GM12801 (cell line): ENCODE measurements around the gene C2CD2L.

Experiments used
- TF ChIP-seq, protein P1 (sequence below): IDR thresholded peaks from one replicate; pipeline ENCODE4 v1.5.1; 2011; ENCODE audit warnings: control low read depth; ENCODE audit not compliant: insufficient read length; ENCODE audit errors: extremely low read depth

C2CD2L gene

DNA sequence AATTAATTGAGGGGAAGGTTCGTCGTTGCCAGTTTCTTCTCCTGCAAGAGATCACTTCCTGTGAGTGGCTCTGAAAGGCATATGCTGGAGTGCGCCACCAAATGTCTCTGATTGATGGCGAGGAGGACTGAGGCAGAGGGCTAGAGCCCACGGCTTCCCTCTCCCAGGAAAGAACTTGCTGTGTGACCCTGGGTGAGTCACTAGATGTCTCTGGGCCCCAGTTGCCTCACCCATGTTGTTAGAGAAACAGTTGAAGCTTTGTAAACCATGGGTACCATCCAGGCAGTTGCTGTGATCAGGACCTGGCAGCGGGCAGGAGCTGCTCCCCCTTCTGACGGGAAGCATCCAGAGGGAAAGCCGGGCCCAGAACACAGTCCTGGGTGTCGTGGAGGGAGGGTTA, 44.9 kb downstream of the C2CD2L start:
- TF ChIP-seq, protein P1, sequence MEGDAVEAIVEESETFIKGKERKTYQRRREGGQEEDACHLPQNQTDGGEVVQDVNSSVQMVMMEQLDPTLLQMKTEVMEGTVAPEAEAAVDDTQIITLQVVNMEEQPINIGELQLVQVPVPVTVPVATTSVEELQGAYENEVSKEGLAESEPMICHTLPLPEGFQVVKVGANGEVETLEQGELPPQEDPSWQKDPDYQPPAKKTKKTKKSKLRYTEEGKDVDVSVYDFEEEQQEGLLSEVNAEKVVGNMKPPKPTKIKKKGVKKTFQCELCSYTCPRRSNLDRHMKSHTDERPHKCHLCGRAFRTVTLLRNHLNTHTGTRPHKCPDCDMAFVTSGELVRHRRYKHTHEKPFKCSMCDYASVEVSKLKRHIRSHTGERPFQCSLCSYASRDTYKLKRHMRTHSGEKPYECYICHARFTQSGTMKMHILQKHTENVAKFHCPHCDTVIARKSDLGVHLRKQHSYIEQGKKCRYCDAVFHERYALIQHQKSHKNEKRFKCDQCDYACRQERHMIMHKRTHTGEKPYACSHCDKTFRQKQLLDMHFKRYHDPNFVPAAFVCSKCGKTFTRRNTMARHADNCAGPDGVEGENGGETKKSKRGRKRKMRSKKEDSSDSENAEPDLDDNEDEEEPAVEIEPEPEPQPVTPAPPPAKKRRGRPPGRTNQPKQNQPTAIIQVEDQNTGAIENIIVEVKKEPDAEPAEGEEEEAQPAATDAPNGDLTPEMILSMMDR, result no peak

DNA sequence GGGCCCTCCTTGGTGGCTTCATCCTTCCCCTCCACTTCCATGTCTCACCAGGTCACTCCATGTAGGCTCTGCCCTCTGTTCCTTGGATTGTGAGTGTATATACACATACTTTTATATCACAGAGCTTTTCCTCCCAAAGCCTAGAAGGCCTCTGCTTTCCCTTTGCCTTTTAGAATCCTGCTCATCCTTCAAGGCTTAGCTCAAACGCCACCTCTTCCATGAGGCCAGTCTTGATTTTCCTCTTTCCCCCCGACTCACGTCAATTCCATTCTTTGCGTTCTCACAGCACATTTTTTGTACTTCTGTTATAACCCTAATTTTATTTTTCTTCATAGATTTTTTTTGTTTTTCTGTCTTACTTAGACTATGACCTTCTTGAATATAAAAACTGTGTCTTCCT, 45.5 kb downstream of the C2CD2L start:
- TF ChIP-seq, protein P1, result no peak

DNA sequence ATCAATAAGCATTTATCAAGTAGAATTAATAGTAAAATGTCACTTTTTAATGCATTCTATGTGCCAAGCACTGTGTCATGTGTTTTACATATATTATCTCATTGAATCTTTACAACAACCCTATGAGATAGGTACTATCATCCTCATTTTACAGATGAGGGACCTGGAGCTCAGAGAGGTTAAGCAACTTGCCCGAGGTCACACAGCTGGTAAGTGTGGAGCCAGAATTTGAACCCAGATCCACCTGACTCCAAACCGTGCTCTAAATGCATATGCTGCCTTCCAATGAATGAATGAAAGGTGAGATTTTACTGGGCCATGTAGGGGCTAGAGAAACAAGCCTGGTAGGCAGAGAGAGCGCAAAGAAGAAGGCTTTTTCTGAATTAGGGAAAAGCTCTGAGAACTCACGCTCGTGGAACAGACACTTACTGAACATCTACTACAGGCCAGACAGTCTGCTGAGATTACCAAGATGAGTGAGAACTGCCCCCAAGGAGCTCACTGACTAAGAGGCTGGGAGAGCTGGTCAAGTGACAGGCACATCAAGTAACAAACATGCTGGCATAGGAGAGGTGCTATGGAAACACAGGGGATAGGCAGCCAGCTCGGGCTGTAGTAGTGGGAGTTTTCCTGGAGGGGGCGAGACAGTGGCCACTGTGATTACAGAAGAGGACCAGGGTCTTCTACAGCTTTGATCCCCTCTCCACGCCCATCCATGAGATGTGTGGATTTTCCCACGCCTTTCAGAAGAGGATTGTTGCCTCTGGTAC, 46.1 kb downstream of the C2CD2L start:
- TF ChIP-seq, protein P1, result no peak

DNA sequence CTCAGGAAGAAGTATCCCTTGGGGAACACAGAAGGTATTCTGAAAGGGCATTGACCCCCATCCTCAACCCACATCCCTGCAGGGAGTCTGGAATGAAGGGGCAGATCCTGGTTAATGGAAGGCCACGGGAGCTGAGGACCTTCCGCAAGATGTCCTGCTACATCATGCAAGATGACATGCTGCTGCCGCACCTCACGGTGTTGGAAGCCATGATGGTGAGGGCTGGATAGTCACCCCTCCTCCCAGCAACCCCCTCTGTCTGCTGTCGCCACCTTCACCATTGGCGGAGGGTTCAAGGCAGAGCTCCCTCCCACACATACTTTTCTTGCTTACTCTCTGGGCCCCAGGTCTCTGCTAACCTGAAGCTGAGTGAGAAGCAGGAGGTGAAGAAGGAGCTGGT, 47.0 kb downstream of the C2CD2L start:
- TF ChIP-seq, protein P1, result no peak

DNA sequence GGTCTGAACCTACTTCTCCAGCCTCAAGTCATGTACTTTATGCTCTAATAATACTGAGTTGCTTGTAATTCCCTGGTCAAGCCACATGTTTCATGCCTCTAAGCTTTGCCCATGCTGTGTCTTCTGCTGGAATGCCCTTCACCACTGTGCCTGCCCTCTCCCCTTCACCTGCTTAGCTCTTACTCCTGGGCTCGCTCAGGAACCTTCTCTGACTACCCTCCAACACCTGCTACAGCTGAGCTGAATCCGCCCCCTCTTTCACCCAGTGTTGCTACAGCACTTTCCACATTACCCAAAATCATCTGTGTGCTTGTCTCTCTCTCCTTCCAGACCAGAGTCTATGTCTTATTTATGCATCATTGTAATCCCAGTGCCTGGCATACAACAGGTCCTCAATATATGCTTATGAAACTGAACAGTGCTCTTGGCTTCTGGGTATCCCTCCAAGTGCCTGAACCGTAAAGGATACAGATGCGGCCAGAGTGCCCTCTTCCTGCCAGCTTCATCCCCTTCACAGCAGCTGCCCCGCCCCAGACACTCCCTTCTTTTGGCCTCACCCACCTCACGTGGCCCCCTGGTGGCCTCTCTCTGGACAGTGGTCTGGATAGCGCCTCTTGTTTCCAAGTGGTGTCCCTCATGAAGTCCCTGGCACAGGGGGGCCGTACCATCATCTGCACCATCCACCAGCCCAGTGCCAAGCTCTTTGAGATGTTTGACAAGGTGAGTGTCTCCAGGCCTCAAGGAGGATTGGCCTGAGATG, 48.8 kb downstream of the C2CD2L start:
- TF ChIP-seq, protein P1, result no peak

DNA sequence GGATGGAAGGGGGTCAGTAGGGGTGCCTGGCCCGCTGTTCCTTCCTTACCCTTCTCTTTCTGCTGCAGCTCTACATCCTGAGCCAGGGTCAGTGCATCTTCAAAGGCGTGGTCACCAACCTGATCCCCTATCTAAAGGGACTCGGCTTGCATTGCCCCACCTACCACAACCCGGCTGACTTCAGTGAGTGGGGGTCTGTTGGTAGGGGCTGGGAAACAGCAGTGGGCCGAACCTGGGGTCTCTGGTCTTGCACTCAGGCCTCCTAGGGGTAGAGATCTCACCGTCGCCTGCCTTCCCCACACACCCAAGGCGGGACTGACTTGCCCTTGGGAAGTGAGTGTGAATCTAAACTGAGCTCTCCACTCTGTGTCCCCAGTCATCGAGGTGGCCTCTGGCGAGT, 49.4 kb downstream of the C2CD2L start:
- TF ChIP-seq, protein P1, result no peak

DNA sequence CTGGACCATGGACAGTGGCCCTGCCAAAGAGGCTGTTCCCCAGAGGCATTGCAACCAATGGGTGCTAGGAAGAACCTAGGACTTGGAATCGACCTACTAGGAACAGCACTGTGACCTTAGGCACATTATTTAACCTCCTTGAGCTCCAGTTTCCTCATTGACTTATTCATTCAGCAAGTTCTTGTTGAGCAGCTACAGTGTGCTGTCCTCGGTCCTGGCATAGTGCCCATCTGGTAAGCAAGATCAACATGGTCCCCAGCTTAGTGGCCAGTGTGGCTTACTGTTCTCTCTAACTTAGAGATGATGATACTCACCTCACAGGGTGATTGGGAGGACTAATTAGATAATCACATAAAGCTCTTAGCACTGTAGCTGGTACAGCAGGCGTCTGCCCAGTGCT, 49.9 kb downstream of the C2CD2L start:
- TF ChIP-seq, protein P1, result no peak
